Common myeloid progenitor, CD34-positive (primary cell): ENCODE measurements around the gene RPL37A.

Experiments
- CTCF ChIA-PET: fragments of 350-600 bp; sonication (Branson Sonifier 250); formaldehyde crosslinking; loops from one replicate; lab custom pipeline; 2021; ENCODE audit warnings: antibody characterized with exemption; lab: Charles Lee
- POLR2A ChIA-PET: fragments of 350-600 bp; sonication (Branson Sonifier 250); formaldehyde crosslinking; loops from one replicate; lab custom pipeline; 2021; ENCODE audit warnings: antibody characterized with exemption; lab: Charles Lee
- DNase-seq, 3 donors: peaks; one replicate each; pipeline versions ENCODE4 v3.0.0 to v3.0.0-alpha.2; 2013
- H3K27ac ChIP-seq, 2 experiments: 1 replicate in 1 of 2; 2 replicates in 1 of 2; pipeline ENCODE4 v1.7.0; 2013; ENCODE audit warnings: inconsistent platforms in 2 of 2, low read length in 2 of 2, mild to moderate bottlenecking in 2 of 2, low read depth in 1 of 2, moderate library complexity in 1 of 2; ENCODE audit not compliant: severe bottlenecking in 2 of 2, insufficient read depth in 1 of 2, poor library complexity in 1 of 2
- H3K27me3 ChIP-seq, 5 experiments: replicated peaks in 2 of 5; 1 replicate in 3 of 5; 2 replicates in 2 of 5; pipeline versions ENCODE4 v1.6.1 to v1.7.0; 2013; ENCODE audit warnings: low read length in 4 of 5, mild to moderate bottlenecking in 2 of 5, moderate library complexity in 2 of 5, inconsistent platforms in 1 of 5; ENCODE audit not compliant: insufficient read depth in 5 of 5, control insufficient read depth in 4 of 5
- H3K36me3 ChIP-seq, 4 experiments: 1 replicate in 2 of 4; 2 replicates in 2 of 4; pipeline versions ENCODE4 v1.6.1 to v1.7.0; 2013; ENCODE audit warnings: low read length in 3 of 4, control low read depth in 1 of 4, mild to moderate bottlenecking in 1 of 4; ENCODE audit not compliant: control insufficient read depth in 4 of 4, insufficient read depth in 4 of 4
- H3K4me1 ChIP-seq, 4 experiments: 1 replicate in 3 of 4; 2 replicates in 1 of 4; pipeline versions ENCODE4 v1.6.1 to v1.7.1; 2013; ENCODE audit warnings: low read length in 3 of 4, mild to moderate bottlenecking in 3 of 4, control low read depth in 1 of 4, inconsistent platforms in 1 of 4, moderate library complexity in 1 of 4; ENCODE audit not compliant: control insufficient read depth in 4 of 4, insufficient read depth in 4 of 4; ENCODE audit errors: control extremely low read depth in 1 of 4
- H3K4me3 ChIP-seq, 7 experiments: 1 replicate in 4 of 7; 2 replicates in 3 of 7; pipeline versions ENCODE4 v1.5.1 to v1.7.0; 2013; ENCODE audit warnings: mild to moderate bottlenecking in 7 of 7, low read length in 6 of 7, moderate library complexity in 6 of 7, inconsistent platforms in 2 of 7, low read depth in 2 of 7, control low read depth in 1 of 7; ENCODE audit not compliant: insufficient read depth in 4 of 7, control insufficient read depth in 1 of 7; ENCODE audit errors: extremely low read depth in 1 of 7
- H3K9me3 ChIP-seq, 5 experiments: 1 replicate in 4 of 5; 2 replicates in 1 of 5; pipeline versions ENCODE4 v1.6.1 to v1.7.1; 2013; ENCODE audit warnings: low read length in 4 of 5, mild to moderate bottlenecking in 2 of 5, inconsistent platforms in 1 of 5, low read depth in 1 of 5, moderate library complexity in 1 of 5; ENCODE audit not compliant: control insufficient read depth in 4 of 5, insufficient read depth in 2 of 5; ENCODE audit errors: control extremely low read depth in 1 of 5
- WGBS: methylation state at CpG from one replicate; pipeline ENCODE4 v1.1.5; 2013; ENCODE audit not compliant: insufficient coverage; 5-methylcytosine and 5-hydroxymethylcytosine counted together

The RPL37A gene

GRCh38 chr2:216465579-216466195 is 33.0 kb upstream of the RPL37A start:
- Histone ChIP-seq H3K27me3 (no peaks in the 10 kb centered on the region), H3K36me3 (peaks cover 8 to 44% (median 27%) of the 10 kb centered on the region in 4 experiments), H3K4me1 (no peaks in the 10 kb centered on the region), H3K27ac (no peak overlapping the region), H3K4me3 (no peak overlapping the region), H3K9me3 (no peaks in the 10 kb centered on the region)
- WGBS: 100% methylated on average over 2 of the region's 5 CpGs
- no peak for DNase-seq
- ChIA-PET POLR2A (no interaction called here), CTCF (interaction anchor here (1.0 to 1.7 kb wide), 2 partner anchors 17 to 278 kb away, joined by 3 to 4 read pairs; no protein-coding TSS in a partner anchor)

DNA sequence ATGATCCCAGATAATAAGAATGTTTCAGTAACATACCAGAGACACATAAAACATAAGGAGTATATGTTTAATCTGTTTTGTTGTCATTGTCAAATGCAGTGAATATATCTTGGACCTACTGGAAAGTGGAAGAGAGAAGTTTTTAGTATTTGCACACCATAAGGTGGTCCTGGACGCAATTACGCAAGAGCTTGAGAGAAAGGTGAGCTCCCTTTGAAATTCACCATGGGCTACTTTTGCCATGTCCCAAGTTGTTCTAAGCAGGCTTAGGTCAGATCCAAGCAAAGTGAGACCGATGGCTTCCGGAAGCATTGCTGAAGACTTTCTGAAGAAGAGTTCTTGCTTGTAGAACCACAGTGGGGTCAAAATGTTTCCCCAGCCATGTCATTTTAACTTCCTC is 30.8 kb upstream of the RPL37A start:
- ChIA-PET CTCF (interaction anchor here (1.4 kb wide), 1 partner anchor 25 kb away, joined by 3 read pairs; no protein-coding TSS in a partner anchor), POLR2A (no interaction called here)
- Histone ChIP-seq H3K4me1 (no peaks in the 10 kb centered on the region), H3K4me3 (no peak overlapping the region), H3K27ac (no peak overlapping the region), H3K9me3 (no peaks in the 10 kb centered on the region), H3K27me3 (no peaks in the 10 kb centered on the region), H3K36me3 (peaks cover 13 to 52% (median 26%) of the 10 kb centered on the region in 4 experiments)
- DNase-seq: no peak
- 100% methylated on average over 4 of the region's 4 CpGs for WGBS

DNA sequence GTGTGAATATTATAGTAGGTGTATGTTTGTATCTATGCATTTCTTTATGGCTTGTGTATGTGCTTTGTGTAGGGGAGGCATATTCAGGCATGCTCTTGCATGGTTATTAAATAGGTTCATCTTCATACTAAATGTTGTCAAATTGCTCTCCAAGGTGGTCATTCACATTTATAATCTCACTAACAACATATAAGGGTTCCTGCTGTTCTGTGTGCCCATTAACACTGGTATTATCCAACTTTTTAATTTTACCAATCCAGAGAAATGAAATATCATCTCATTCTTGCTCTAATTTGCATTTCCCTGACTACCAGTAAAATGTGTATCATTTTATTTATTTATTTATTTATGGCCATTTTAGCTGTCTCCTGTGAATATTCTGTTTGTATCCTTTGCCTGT is 29.0 kb upstream of the RPL37A start:
- no peak for DNase-seq
- H3K27ac ChIP-seq: no peak overlapping the region
- H3K9me3 ChIP-seq: no peaks in the 10 kb centered on the region
- H3K36me3 ChIP-seq: peaks cover 11 to 46% (median 20%) of the 10 kb centered on the region in 4 experiments
- no peaks in the 10 kb centered on the region for H3K27me3 ChIP-seq
- ChIA-PET CTCF (no interaction called here), POLR2A (no interaction called here)
- peaks cover 0 to 3% (median 3%) of the 10 kb centered on the region in 4 experiments for H3K4me1 ChIP-seq
- H3K4me3 ChIP-seq: no peak overlapping the region

DNA sequence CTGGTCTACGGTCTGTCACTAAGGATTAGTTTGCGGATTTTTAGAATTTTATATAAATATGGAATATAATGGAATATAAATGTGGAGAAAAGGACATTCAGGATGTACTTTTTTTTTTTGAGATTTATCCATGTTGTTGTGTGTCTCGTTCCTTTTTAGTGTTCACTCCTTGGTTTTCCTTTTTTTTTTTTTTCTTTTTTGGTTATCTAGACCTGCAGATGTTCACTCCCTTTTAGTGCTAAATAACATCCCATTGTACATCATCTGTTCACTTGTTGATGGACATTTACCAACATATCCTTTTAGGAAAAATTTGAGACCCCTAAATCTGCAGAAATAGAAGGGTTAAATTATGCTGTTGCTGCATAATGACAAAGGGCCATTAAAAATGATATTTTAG is 25.5 kb upstream of the RPL37A start:
- Histone ChIP-seq H3K27ac (no peak overlapping the region), H3K27me3 (no peaks in the 10 kb centered on the region), H3K4me1 (peaks cover 0 to 38% (median 24%) of the 10 kb centered on the region in 4 experiments), H3K9me3 (no peaks in the 10 kb centered on the region), H3K36me3 (peaks cover 12 to 31% (median 16%) of the 10 kb centered on the region in 4 experiments), H3K4me3 (no peak overlapping the region)
- no CpG with 5 or more reads among the region's 3 CpGs for WGBS
- DNase-seq: no peak
- ChIA-PET CTCF (no interaction called here), POLR2A (no interaction called here)

DNA sequence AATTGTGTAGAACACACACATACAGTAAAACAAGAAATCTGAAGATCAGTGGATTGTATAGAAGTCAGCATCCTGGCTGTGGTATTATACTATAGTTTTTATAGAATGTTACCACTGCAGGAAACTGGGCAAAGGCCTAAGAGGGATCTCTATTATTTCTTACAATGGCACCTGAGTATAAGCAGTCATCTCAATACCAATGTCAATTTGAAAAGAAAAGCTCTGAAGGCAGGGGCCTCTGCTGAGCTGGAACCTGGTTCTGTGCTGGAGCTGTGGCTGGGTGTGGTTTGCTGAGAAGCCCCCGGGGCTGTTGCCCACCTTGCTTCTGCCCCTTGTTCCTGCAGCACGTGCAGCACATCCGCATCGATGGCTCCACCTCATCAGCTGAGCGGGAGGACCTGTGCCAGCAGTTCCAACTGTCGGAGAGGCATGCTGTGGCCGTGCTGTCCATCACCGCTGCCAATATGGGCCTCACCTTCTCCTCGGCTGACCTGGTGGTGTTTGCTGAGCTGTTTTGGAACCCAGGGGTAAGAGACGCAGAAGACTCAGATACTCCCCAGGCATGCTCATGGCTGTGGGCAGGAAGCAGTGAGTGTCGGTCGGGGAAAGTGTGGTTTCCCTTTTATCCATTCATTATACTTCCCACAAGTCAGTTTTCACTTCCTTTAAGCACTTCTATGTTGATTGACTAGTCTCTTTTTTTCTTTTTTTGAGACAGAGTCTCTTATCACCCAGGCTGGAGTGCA is 23.5 kb upstream of the RPL37A start:
- POLR2A ChIA-PET: interaction anchor here (0.6 kb wide), 1 partner anchor 11 kb away, joined by 3 read pairs; no protein-coding TSS in a partner anchor
- 0% methylated on average over 8 of the region's 12 CpGs for WGBS
- CTCF ChIA-PET: interaction anchor here (1.0 to 1.4 kb wide), 3 partner anchors 43 to 186 kb away, joined by 3 read pairs; no protein-coding TSS in a partner anchor

DNA sequence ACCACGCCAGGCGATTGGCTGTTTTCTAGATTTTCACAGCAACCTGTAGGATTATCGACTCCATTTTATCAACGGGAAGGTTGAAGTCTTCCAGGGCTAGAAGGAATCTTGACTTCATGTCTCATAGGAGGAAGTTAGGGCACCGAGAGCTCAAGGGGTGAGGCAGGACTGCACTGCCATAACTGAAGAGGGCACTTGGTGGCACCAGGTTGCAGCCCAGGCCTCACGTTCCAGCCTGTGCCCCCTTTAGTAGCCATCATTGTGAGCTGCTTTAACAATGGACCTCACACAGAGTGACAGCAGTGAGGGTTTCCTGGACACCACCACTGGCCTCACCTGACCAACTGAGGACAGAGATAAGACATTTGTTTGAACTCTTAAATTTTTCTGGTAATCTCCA is 22.9 kb upstream of the RPL37A start:
- H3K36me3 ChIP-seq: peaks cover 13 to 37% (median 28%) of the 10 kb centered on the region in 4 experiments
- 90% methylated on average over 6 of the region's 6 CpGs for WGBS
- DNase-seq: peak in 2 of 3 donors; percentile 34 to 36
- H3K9me3 ChIP-seq: no peaks in the 10 kb centered on the region
- peak overlapping the region in 1 of 7 experiments; percentile 63 for H3K4me3 ChIP-seq
- no peak overlapping the region for H3K27ac ChIP-seq
- no peaks in the 10 kb centered on the region for H3K27me3 ChIP-seq
- ChIA-PET POLR2A (interaction anchor here (0.6 kb wide), 1 partner anchor 12 kb away, joined by 3 read pairs; no protein-coding TSS in a partner anchor), CTCF (interaction anchor here (1.0 to 3.0 kb wide), 4 partner anchors 11 to 186 kb away, joined by 3 to 11 read pairs (median 3); no protein-coding TSS in a partner anchor)
- peaks cover 0 to 47% (median 28%) of the 10 kb centered on the region in 4 experiments for H3K4me1 ChIP-seq

More for the DNA sequence above, 23.5 kb upstream of the RPL37A start:
- Histone ChIP-seq H3K4me3 (peak overlapping the region in 3 of 7 experiments; percentile 29 to 63 (median 32)), H3K27ac (no peak overlapping the region), H3K4me1 (peaks cover 0 to 47% (median 27%) of the 10 kb centered on the region in 4 experiments), H3K27me3 (no peaks in the 10 kb centered on the region), H3K36me3 (peaks cover 13 to 35% (median 23%) of the 10 kb centered on the region in 4 experiments), H3K9me3 (no peaks in the 10 kb centered on the region)
- peak; percentile 54 to 92 (median 90) for DNase-seq
